ENCODE results near the gene MGLL. TPM values are rescaled to one million over a fixed set of nuclear protein-coding genes. Genes with fewer than 3 reads are reported as not detected.
"Not testable (repeated sequence)": the region's sequence is repeated elsewhere in the genome, so short reads cannot be mapped to it uniquely, and the experiment has no call there.

MGLL gene
- total RNA-seq, 1 donor from 2014 or later: 45.7 TPM

DNA sequence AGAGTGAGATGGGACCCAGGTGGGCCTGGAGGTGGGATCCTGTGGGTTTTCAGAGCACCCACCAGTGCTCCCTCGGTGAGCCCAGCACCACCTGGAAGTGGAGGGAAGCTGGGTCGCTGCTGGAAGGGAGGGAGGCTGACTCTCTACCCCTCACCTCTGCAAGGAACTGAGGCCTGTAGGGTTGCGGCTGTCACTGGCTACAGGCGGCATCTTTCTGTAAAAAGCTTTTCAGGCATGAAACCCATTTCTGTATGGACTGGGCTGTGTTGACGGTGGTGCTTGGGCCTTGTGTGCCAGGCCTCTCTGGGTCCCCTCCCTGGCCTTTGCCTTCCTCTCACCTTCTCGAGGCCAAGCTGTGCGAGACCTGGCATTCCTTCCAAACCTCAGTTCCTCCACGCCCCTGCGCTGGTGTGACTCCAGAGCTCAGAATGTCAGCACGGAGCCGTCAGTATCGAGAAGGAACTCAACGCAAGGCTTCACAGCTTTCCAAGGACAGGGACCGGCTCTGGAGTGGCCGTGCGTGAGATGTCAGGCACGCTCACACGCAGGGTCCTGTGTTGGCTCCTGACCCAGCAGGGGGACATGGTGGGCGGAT is 133.0 kb downstream of the MGLL start:
- intact Hi-C loops (cut with DNase I): no loop called here
- DNase-seq (ENCODE audit: low spot score): peak; percentile 62

DNA sequence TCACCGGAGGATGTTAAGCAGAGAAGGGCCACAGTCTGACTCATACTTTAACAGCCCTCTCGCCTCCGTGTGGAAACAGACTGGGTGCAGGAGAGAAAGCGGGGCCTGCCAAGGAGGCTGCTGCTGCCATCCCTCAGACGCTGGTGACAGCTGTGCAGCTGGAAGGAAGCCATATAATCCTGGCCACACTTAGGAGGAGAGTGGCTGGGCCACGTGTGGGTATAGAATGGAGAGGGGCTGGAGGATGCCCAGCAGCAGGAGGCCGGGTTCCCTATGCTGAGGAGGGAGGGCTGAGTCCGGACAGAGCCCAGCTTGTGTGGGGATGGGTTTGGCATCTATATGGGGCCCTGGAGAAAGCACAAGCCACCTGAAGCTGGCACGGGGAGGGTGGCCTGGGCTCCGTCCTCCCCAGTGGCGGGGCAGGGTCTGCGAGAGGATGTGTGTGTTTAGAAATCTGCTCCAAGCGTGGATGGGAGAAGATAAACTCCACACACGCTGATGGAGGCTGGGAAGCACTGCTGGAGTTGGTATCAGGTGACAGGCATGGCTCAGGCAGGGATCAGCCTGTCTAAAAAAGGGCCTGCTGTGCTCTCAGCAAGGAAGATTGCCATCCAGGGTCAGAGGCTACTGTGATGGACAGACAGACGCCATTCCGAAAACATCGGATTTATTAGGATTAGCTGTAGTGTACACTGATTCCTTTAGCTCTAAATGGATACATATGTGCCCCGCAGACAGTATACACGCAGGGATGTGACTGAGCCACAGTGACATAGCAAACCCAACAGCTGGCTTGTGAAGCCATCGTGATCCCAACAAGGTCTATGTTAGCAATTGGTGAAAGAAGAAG is 133.7 kb downstream of the MGLL start:
- peak; percentile 72 for DNase-seq (ENCODE audit: low spot score)
- intact Hi-C loops (cut with DNase I): no loop called here

DNA sequence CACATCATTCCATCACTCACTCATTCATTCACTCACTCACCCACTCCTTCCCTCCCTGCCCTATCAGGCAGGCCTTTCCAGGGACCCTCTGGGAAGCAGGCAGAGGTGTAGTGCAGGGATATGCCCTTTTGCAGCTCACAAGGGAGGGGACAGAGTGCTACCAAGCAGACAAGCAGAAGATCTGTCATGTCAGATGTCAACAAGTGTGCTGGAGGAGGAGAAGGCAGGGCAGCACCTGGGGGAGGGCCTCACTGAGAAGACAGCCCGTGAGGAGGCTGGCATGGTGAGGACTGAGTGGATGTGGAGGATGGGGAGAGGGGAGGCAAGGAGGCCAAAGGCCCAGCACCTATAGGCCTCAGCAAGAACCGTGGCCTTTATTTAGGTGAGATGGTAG is 134.3 kb downstream of the MGLL start:
- intact Hi-C loops (cut with DNase I): no loop called here
- peak; percentile 39 for DNase-seq (ENCODE audit: low spot score)

DNA sequence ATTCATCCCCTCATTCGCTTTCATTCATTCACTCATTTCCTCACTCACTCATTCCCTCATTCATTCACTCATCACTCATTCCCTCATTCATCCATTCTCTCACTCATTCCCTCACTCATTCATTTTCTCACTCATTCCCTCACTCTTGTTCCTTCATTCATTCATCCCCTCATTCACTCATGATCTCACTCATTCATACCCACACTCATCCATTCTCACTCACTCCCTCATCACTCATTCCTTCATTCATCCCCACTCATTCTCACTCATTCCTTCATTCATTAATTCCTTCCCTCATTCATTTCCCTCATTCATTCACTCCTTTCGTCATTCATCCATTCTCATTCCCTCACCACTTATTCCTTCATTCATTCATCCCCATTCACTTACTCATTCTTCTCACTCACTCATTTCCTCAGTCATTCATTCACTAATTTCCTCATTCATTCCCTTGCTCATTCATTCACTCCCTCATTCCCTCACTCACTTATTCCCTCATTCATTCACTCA is 135.0 kb downstream of the MGLL start:
- no peak for DNase-seq (ENCODE audit: low spot score)
- intact Hi-C loops (cut with DNase I): no loop called here

DNA sequence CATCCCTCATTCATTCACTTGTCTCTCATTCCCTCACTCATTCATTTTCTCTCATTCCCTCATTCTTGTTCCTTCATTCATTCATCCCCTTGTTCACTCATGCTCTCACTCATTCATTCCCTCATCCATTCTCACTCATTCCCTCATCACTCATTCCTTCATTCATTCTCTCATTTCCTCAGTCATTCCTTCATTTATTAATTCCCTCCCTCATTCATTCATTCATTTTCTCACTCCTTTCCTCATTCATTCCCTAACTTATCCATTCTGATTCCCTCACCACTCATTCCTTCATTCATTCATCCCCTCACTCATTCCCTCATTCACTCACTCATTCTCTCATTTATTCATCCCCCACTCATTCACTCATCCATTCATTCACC is 135.8 kb downstream of the MGLL start:
- no peak for DNase-seq (ENCODE audit: low spot score)
- intact Hi-C loops (cut with DNase I): no loop called here

DNA sequence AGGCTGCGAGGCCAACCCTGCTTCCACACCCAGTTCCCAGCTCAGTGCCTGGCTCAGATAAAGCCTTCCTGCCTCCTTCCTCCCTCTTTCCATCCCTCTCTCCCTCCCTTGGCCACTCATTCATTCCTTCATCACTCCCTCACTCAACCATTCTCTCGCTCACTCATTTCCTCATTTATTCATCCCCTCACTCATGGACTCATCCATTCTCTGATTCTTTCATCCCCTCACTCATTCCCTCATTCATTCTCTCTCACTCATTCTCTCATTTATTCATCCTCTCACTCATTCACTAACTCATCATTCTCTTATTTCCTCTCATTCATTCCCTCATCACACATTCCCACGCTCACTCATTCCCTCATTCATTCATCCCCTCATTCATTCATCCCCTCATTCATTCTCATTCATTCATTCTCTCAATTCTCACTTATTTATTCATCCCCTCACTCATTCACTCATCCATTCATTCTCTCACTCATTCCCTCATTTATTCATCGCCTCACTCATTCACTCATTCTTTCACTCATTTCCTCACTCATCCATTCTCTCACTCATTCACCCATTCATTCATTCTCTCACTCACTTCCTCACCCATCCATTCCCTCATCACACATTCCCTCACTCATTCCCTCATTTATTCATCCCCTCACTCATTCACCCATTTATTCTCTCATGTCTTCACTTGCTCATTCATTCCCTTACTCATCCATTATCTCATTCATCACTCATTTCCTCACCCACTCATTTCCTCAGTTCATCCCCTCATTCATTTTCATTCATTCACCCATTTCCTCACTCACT is 136.4 kb downstream of the MGLL start:
- intact Hi-C loops (cut with DNase I): no loop called here
- DNase-seq (ENCODE audit: low spot score): no peak

DNA sequence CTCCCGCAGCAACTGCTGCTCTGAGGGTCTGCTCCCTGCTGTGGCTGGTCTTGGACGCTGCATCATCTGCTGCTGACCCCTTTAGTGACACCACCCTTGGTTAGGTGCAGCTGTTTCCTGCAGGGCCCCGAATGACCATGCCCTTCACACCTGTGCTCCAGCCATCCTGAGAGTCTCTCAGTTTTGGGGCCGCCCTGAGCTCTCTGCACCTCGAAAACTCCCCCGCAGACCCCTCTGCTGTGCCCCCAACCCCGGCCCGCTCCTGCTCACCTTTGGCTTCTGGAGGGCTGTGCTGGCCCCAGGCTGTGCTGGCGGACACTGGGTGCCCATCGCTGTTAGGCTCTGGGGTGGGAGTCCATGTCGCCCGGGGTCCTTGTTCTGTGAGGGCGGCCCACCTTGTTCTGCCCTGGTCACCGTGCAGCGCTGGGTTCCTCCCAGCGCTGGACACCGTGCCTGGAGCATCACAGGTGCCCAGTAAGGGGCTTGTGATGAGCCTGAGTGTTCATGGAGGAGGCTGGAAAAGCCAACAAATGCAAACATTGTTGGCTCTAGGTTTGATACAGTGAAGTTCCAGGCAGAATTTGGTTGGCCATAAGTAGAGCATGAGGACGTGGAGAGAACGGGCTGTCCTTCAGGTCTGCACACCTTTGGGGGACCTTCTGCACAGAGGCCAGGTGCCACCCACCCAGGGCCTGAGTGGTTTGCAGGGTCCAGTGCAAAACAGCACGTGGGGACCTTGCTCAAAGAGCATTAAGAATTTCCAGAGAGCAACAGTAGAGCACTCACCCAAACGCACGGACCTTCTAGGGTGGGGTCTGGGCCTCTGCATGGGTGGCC is 137.2 kb downstream of the MGLL start:
- peak; percentile 60 for DNase-seq (ENCODE audit: low spot score)
- intact Hi-C loops (cut with DNase I): no loop called here

DNA sequence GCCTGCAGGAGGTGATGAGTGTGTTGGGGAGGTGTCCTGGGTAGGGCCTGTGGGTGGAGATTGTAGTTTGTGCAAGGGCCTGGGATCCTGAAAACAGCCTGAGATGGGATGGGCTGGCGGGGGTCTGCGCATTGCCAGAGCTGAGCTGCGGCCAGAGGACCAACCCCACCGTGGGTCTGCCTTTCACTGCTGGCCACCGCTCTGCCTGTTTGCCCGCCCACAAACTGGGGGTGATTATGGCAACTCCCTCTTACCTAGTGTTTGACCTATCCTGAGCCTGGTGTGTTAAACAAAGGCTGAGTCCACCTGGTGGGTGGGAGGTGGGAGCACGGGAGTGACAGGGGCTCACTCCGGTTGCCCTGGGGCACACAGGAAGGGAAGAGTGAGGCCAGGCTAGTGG is 139.8 kb downstream of the MGLL start:
- intact Hi-C loops (cut with DNase I): no loop called here
- DNase-seq (ENCODE audit: low spot score): peak; percentile 71

DNA sequence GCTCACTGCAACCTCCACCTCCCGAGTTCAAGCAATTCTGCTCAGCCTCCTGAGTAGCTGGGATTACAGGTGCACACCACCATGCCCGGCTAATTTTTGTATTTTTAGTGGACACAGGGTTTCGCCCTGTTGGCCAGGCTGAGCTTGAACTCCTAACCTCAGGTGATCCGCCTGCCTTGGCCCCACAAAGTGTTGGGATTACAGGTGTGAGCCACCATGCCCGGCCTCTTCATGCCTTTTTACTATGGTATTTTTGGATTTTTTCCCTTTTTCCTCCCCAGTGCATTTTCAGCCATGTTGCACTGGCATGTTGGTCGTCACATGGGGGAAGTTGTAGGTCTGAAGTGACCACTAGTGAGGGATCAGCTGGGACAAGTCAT is 140.2 kb downstream of the MGLL start:
- intact Hi-C loops (cut with DNase I): not testable (repeated sequence)
- peak; percentile 43 for DNase-seq (ENCODE audit: low spot score)

DNA sequence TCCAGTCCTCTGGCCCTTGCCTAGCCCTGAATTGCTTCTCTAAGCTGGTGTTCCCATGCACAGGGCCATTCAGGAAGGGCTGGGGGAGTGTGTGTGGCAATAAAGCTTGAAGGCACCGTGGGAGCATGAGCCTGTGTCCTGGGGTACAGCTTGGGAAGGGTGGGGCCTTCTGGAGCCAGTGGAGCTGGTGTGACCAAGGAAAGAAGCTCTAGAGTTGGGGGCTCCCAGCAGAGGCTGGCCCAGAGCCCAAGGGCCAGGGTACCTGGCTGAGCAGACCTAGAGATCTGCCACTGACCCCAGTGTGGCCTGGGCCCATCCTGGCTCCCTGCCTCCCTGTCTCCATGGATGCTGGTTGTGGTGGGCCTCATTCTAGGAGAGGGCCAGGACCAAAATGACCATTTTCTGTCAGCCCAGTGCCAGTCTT is 141.5 kb downstream of the MGLL start:
- intact Hi-C loops (cut with DNase I): no loop called here
- peak; percentile 71 for DNase-seq (ENCODE audit: low spot score)

DNA sequence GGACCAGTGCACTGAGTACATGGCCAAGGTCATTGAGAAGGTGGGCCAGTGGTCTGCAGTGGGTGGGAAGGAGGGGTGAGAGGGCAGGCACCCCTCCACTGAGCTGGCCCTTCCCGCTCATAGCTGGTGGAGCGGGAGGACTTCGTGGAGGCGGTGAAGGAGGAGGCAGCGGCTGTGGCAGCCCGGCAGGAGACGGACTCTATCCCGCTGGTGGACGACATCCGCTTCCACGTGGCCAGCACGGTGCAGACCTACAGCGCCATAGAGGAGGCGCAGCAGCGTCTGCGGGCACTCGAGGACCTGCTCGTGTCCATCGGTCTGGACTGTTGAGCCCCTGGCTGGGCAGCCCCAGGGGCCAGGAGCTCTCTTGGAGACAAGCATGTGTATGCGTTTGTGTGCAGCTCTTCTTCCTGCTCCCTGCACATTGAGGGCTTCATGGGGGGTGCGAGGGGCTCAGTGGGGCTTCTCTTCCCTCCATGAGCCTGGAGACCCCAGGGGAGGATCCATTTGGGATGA is 142.1 kb downstream of the MGLL start:
- intact Hi-C loops (cut with DNase I): no loop called here

DNA sequence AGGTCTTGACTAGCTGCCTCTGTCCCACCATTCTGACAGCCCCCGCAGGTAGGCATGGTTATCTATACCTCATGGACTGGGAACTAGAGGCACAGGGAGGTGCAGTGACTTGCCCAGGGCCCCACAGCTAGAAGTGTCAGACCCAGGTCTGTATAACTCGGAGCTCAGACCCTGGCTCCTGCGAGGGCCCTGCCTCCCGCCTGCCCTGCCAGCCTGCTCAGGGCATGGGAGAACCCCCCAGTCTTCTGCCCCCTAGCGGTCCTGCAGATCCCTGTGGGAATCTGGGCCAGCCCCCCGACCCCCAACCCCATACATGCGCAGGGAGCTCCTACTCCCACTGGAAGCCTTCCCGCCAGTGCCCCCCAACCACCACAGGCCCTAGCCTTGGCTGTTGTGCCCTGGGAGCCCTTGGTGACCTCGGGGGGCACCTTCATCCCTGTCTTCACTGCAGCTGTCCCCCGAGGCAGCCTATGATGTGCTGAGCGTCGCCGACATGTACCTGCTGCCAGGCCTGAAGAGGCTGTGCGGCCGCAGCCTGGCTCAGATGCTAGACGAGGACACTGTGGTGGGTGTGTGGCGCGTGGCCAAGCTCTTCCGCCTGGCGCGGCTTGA is 142.7 kb downstream of the MGLL start:
- DNase-seq (ENCODE audit: low spot score): peak; percentile 73

More for the DNA sequence above, 142.1 kb downstream of the MGLL start:
- peak; percentile 64 for DNase-seq (ENCODE audit: low spot score)

DNA sequence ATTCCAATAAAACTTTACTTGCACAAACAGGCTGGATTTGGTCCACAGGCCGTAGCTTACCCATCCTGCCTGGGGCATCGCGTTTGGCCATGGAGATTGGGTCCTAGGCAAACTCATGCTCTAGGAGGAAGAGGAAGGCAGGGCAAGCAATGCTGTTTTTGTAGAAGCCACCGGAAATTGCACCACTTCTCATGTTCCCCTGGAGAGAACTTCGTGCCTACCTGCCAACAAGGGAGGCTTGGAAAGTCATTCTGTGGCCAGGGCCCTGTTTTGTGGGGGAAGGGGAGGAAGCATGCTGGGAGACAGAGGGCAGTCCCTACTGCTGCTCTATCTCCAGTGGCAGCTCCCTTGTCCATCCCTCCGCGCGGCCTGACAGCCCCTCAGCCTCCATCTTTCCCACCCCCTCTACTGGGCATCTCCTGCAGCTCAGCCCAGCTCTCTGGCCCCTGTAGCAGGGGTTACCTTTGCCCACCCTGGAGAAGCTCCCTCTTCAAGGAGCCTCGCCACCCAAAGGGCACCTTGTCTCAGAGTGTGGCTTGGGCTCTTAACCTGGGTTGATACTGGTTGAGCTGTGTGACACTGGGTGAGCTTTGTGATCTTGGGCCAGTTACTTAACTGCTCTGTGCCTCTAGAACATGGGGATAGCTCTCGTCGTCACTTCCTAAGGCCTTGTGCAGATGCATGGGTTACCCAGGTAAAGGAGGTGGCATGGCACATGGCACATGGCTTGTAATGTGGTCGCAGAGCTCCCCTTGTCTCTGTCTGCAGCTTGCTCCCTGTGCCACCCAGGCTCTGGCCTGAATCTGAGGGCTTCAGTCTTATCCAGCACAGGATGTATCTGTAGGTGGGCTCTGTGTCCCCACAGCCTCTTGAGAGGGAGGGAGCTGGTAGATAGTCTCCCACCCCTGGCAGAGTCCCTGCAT is 143.4 kb downstream of the MGLL start:
- intact Hi-C loops (cut with DNase I): loop anchor here (10.0 kb wide), 1 partner anchor 1204 kb away; the partner anchor contains the start of gene ZXDC

More for the DNA sequence above, 142.7 kb downstream of the MGLL start:
- intact Hi-C loops (cut with DNase I): loop anchor here (10.0 kb wide), 1 partner anchor 1205 kb away; the partner anchor contains the start of gene ZXDC

DNA sequence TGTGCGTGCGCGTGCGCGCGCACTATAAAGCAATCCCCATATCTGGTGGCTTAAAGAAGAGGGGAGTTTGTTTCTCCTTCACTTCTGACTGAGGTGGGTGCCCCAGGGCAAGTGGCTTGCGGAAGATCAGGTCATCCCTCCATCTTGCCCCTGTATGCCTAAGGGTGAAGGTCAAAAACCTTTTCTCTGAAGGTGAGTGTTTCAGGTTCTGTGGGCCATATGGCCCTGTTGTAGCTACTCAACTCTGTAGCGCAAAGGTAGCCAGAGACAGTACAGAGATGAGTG is 144.1 kb downstream of the MGLL start:
- intact Hi-C loops (cut with DNase I): loop anchor here (10.0 kb wide), 1 partner anchor 1203 kb away; the partner anchor contains the start of gene ZXDC
- peak; percentile 63 for DNase-seq (ENCODE audit: low spot score)

More for the DNA sequence above, 143.4 kb downstream of the MGLL start:
- DNase-seq (ENCODE audit: low spot score): peak; percentile 88

DNA sequence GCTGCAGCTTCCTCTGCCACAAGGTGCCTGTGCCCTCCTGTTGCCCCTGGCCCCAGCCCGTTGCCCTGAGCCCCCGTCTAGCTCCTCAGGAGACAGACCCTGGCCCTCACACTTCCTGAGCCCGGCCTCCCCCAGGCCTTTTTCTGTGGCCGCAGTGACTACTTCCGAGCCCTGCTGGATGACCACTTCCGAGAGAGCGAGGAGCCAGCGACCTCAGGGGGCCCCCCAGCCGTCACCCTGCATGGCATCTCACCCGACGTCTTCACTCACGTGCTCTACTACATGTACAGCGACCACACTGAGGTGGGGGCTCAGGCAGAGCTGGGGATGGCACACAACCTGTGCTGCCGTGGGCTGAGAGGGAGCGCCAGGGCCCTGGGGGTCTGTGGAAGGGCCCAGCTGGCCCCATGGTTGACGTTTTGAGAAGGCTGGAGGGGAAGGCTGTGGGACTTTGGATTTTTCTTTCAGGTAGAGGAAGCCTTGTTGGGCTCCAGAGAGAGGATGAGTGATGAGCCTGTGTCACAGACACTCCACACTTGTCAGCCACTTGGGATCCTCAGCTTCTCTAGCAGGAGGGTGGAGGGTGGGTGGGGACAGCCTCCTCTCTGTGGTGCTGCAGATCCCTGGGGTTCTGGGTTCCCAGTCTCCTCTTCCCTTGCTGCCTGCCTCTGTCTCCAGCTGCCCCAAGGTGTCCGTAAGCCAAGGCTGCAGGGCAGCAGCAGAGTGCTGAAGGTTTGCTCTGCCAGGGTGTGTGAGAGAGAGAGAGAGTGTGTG is 144.6 kb downstream of the MGLL start:
- intact Hi-C loops (cut with DNase I): loop anchor here (10.0 kb wide), 1 partner anchor 1203 kb away; the partner anchor contains the start of gene ZXDC
- peak; percentile 67 for DNase-seq (ENCODE audit: low spot score)

DNA sequence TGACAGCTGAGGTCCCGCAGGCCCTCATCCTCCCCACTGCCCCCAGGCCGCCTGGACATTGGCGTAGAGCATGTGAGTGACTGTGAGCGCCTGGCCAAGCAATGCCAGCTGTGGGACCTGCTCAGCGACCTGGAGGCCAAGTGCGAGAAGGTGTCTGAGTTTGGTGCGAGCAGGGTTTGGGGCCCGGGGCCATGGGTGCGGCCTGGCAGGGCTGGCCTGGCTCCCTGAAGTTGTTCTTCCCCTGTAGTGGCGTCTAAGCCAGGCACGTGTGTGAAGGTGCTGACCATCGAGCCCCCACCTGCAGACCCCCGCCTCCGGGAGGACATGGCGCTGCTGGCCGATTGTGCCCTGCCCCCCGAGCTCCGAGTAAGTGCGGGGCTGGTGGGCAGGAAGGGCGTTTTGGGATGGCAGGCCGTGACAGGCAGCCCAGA is 145.4 kb downstream of the MGLL start:
- intact Hi-C loops (cut with DNase I): loop anchor here (10.0 kb wide), 1 partner anchor 1202 kb away; the partner anchor contains the start of gene ZXDC
- peak; percentile 73 for DNase-seq (ENCODE audit: low spot score)

Data from cardiac septum (tissue), 1 donor.